ENCODE data around the gene PACRG. TPM values are rescaled to one million over a fixed set of nuclear protein-coding genes. Genes with fewer than 3 reads are reported as not detected.

PACRG gene
- total and polyA plus RNA-seq, 2 of the 13 experiments (the other 11 are each of a cell fraction or from before 2014, with no cell fraction given): 0.13 TPM; not detected in 1

GRCh38 chr6:162681447-162681846, 46.3 kb upstream of the PACRG start (continued):
- peak; percentile 64 for TF ChIP-seq POGZ (CRISPR knock-in tag; IDR thresholded peaks at IDR 0.05)
- peak; percentile 24; the same call in 1 of the 2 replicates for TF ChIP-seq BHLHE40 (IDR thresholded peaks at IDR 0.05; ENCODE audit: low read length)
- peak; percentile 85 for TF ChIP-seq TFAP4 (IDR thresholded peaks at IDR 0.05; ENCODE audit: borderline replicate concordance, low read depth)

GRCh38 chr6:162683135-162683534, 44.6 kb upstream of the PACRG start:
- no peak overlapping the region for H3K4me3 ChIP-seq (replicated peaks in 1 of 3; ENCODE audit: insufficient read depth in 1 of 3, low read depth in 2 of 3, low read length in 3 of 3)
- POLR2A ChIA-PET: no interaction called here
- BruUV-seq (replicated peaks): no TSS peak
- ATAC-seq (no peak), DNase-seq (ENCODE audit: low spot score) (no peak), FAIRE-seq (no peak)
- no peaks in the 10 kb centered on the region for H4K20me1 ChIP-seq (ENCODE audit: insufficient read depth, low read length)
- H3K9ac ChIP-seq (ENCODE audit: insufficient read depth, low read depth, low read length): no peak overlapping the region
- 49% methylated on average over 4 of the region's 4 CpGs for WGBS (ENCODE audit: low lambda C conversion rate)
- H3K36me3 ChIP-seq (replicated peaks in 1 of 2; ENCODE audit: control insufficient read depth in 1 of 2, insufficient read depth in 2 of 2, low read length in 2 of 2): no peaks in the 10 kb centered on the region
- H3K4me1 ChIP-seq (ENCODE audit: insufficient read depth, low read length): peaks cover 11% of the 10 kb centered on the region
- CTCF ChIA-PET (ENCODE audit: low intra/inter-chr PET ratio, low total read pairs): no interaction called here
- intact Hi-C loops (cut with micrococcal nuclease; ENCODE audit: unreplicated experiment) (no loop called here), in situ Hi-C loops (cut with HindIII; ENCODE audit: extremely low pct_ligation_motif_present, low pct_unique_long_range_greater_than_20kb) (no loop called here)
- no peaks in the 10 kb centered on the region for H3K27me3 ChIP-seq (ENCODE audit: control insufficient read depth in 1 of 2, insufficient read depth in 2 of 2, low read length in 2 of 2)
- no peak overlapping the region for H2AFZ ChIP-seq (ENCODE audit: low read length)
- H3K4me2 ChIP-seq (ENCODE audit: low read depth, low read length): no peak overlapping the region
- no peak overlapping the region for H3K27ac ChIP-seq (ENCODE audit: extremely low read length, insufficient read depth, low read length)
- no peaks in the 10 kb centered on the region for H3K79me2 ChIP-seq (ENCODE audit: insufficient read depth, low read length)
- peaks cover 12% of the 10 kb centered on the region; the same call in 1 of the 2 replicates for H3K9me3 ChIP-seq (ENCODE audit: low read length)
- TF ChIP-seq PHF21A (CRISPR knock-in tag; IDR thresholded peaks at IDR 0.05) (no peak), ZNF691 (CRISPR knock-in tag; IDR thresholded peaks at IDR 0.05; ENCODE audit: borderline replicate concordance, low read depth) (no peak), MXD4 (CRISPR knock-in tag; IDR thresholded peaks at IDR 0.05) (no peak), HMG20B (CRISPR knock-in tag; conservative IDR thresholded peaks at IDR 0.05) (no peak), HDAC6 (IDR thresholded peaks at IDR 0.05; ENCODE audit: low read depth, low read length) (no peak), AGO1 (IDR thresholded peaks at IDR 0.05; ENCODE audit: low read depth, low read length, poor library complexity, severe bottlenecking) (no peak), ZNF609 (CRISPR knock-in tag; IDR thresholded peaks at IDR 0.05; ENCODE audit: borderline replicate concordance) (no peak), PCBP2 (optimal IDR thresholded peaks at IDR 0.05; ENCODE audit: low read depth, low read length, poor library complexity, severe bottlenecking) (no peak), HIC2 (CRISPR knock-in tag; IDR thresholded peaks at IDR 0.05; ENCODE audit: low read depth) (no peak), ZFY (CRISPR knock-in tag; IDR thresholded peaks at IDR 0.05) (no peak), TRIM24 (CRISPR knock-in tag; IDR thresholded peaks at IDR 0.05) (no peak), FOSL1 (CRISPR knock-in tag; IDR thresholded peaks at IDR 0.05; ENCODE audit: borderline replicate concordance) (no peak), ARHGAP35 (CRISPR knock-in tag; IDR thresholded peaks at IDR 0.05; ENCODE audit: borderline replicate concordance) (no peak)
